Loucy (cell line): ENCODE measurements around the gene DNMT1.

Experiments
- CTCF ChIP-seq: fragments of 200-600 bp; sonication (generic); conservative IDR thresholded peaks from 2 replicates; pipeline ENCODE4 v1.5.1; 2014; ENCODE audit warnings: mild to moderate bottlenecking, antibody characterized with exemption, low read length
- EZH2phosphoT487 ChIP-seq: fragments of 200-600 bp; IDR thresholded peaks from 2 replicates; pipeline ENCODE4 v1.6.1; 2018; ENCODE audit warnings: antibody characterized with exemption, mild to moderate bottlenecking, moderate library complexity, borderline replicate concordance

GRCh38 chr19:10118960-10119359 is 75.8 kb downstream of the DNMT1 start:
- TF ChIP-seq CTCF (no peak), EZH2phosphoT487 (no peak)
